Esophagus (tissue), 2 donors: ENCODE results near the gene PDE4D. TPM values are rescaled to one million over a fixed set of nuclear protein-coding genes. Genes with fewer than 3 reads are reported as not detected.

ENCODE experiments used
- H3K27ac ChIP-seq, 2 donors: one replicate each; pipeline ENCODE4 v1.5.1; 2013; ENCODE audit warnings: low read depth in 2 of 2, mild to moderate bottlenecking in 2 of 2, inconsistent platforms in 1 of 2, low read length in 1 of 2, moderate library complexity in 1 of 2
- H3K27me3 ChIP-seq, 2 donors: one replicate each; pipeline ENCODE4 v1.6.1; 2013; ENCODE audit warnings: low read length in 2 of 2, control low read depth in 1 of 2, mild to moderate bottlenecking in 1 of 2; ENCODE audit not compliant: insufficient read depth in 2 of 2, control insufficient read depth in 1 of 2
- H3K36me3 ChIP-seq, 2 donors: one replicate each; pipeline ENCODE4 v1.6.1; 2013; ENCODE audit warnings: low read length in 1 of 2; ENCODE audit not compliant: control insufficient read depth in 2 of 2, insufficient read depth in 2 of 2
- H3K4me1 ChIP-seq, 2 donors: one replicate each; pipeline ENCODE4 v1.6.1; 2013; ENCODE audit warnings: low read length in 1 of 2; ENCODE audit not compliant: control insufficient read depth in 2 of 2, insufficient read depth in 2 of 2
- H3K4me3 ChIP-seq, 2 donors: one replicate each; pipeline ENCODE4 v1.5.1; 2013; ENCODE audit warnings: low read length in 2 of 2, mild to moderate bottlenecking in 2 of 2, low read depth in 1 of 2, moderate library complexity in 1 of 2
- H3K9me3 ChIP-seq, 2 donors: one replicate each; pipeline ENCODE4 v1.6.1; 2013; ENCODE audit warnings: mild to moderate bottlenecking in 2 of 2, low read depth in 1 of 2, low read length in 1 of 2, moderate library complexity in 1 of 2; ENCODE audit not compliant: control insufficient read depth in 2 of 2, insufficient read depth in 1 of 2
- WGBS, 2 donors: extraction: QIAGEN DNeasy Blood & Tissue Kit; methylation state at CpG; one replicate each; pipeline ENCODE4 v1.1.7; 2013; 5-methylcytosine and 5-hydroxymethylcytosine counted together
- polyA plus RNA-seq, 2 donors: library from polyadenylated mRNA; stranded (reverse); fragments of 200-250 nt; gene quantifications; one replicate each; pipeline ENCODE4 v1.2.3, GENCODE V29; 2013
- donor health status: healthy with polysubstance abuse.
- donor health status: Bipolar disorder and iron deficiency.

The PDE4D gene
- polyA plus RNA-seq, 2 donors = 1.5 to 2.5 TPM

DNA sequence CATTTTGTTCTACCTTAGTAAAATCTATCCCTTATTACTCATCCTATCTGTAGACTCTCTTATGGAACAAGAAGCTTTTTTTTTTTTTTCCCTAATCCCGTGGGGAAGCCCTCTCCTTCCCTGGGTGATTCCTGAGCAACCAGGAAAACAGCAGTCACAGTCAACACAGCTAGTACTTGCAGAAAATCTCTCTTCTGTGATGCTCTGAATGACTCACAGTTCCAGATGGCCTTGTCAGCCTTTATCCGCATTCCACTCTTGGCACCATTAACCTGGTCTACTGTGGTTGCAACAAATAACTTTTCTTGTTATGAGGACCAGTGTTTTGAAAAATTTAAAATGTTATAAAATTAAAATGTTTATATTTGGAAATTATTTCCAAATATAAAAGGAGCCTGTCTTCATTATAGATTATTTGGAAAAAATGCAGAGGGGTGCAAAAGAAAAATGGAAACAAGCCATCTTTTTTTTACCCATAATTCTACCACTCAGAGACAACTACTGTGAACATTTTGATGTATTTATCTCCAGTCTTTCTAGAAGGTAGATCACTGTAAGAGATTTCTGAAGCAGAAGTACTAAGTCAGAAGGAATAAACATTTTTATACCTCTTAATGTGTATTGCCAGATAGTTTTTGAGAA is 824.0 kb downstream of the PDE4D start:
- Histone ChIP-seq H3K27me3 (peaks cover 0 to 2% of the 10 kb centered on the region in 2 donors), H3K9me3 (no peaks in the 10 kb centered on the region), H3K4me1 (no peaks in the 10 kb centered on the region), H3K4me3 (no peak overlapping the region), H3K36me3 (no peaks in the 10 kb centered on the region), H3K27ac (no peak overlapping the region)
- 25 to 47% methylated on average over 2 of the region's 2 CpGs for WGBS, 2 donors

DNA sequence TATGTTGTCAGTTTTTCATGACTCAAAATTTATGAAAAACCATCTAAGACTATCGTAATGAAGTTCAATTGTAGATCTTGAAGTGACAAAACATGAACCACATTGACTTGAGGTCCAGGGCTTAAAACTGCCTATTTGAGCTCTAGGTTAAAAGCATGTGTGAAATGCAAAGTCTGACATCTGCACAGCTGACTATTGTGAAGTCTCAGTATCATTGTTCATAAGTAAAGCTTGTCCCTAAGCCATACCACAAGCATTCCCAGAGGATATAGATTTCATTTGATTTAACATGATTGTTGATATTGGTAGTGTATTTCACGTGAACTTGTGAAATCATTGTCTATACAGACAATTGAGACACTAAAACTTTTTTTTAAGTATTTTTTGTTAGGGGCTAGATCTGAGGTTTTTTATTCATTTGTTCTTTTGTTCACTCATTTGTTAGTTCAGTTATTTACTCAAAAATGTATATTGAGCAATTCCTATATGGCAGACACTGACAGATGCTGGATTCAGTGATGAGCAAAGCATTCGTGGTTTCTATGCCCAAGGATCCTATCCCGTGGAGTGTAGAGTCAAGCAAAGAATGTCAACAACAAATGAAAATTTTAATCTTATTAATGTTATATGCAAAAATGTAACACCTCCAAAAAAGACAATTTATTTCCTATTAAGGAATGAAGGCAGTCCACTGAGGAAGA is 825.4 kb downstream of the PDE4D start:
- Histone ChIP-seq H3K27me3 (peaks cover 0 to 2% of the 10 kb centered on the region in 2 donors), H3K9me3 (no peaks in the 10 kb centered on the region), H3K4me1 (no peaks in the 10 kb centered on the region), H3K36me3 (no peaks in the 10 kb centered on the region), H3K4me3 (no peak overlapping the region), H3K27ac (no peak overlapping the region)
- 90 to 93% methylated on average over 4 of the region's 4 CpGs for WGBS, 2 donors

DNA sequence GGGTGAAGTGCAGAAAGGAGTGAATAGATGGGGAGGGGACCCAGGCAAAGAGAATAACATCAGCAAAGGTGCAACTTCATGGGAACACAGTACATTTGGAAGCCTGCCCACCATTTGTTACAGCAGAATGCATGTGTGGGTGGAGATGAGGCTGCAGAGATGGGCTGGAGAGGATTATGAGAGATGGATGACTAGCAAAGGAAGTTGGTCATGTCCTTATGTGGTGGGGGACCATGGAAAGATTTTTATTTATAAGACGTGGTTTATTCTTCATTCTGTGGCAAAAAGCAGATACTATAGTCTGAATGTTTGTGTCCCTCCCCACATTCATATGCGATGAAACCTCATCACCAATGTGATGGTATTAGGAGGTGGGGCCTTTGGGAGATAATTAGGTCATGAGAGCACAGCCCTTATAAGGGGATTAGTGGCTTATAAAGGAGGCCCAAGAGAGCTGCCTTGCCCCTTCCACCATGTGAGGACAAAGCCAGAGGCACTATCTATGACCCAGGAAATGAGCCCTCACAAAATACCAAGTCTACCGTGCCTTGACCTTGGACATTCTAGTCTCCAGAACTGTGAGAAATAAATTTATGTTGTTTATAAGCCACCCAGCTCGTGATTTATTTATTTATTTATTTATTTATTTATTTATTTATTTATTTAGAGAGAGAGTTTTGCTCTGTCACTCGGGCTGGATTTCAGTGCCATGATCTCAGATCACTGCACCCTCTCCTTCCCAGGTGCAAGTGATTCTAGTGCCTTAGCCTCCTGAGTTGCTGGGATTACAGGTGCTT is 827.0 kb downstream of the PDE4D start:
- WGBS, 2 donors = 87 to 88% methylated on average over 5 of the region's 5 CpGs
- Histone ChIP-seq H3K4me3 (no peak overlapping the region), H3K4me1 (no peaks in the 10 kb centered on the region), H3K27me3 (peaks cover 0 to 2% of the 10 kb centered on the region in 2 donors), H3K9me3 (no peaks in the 10 kb centered on the region), H3K27ac (no peak overlapping the region), H3K36me3 (no peaks in the 10 kb centered on the region)

DNA sequence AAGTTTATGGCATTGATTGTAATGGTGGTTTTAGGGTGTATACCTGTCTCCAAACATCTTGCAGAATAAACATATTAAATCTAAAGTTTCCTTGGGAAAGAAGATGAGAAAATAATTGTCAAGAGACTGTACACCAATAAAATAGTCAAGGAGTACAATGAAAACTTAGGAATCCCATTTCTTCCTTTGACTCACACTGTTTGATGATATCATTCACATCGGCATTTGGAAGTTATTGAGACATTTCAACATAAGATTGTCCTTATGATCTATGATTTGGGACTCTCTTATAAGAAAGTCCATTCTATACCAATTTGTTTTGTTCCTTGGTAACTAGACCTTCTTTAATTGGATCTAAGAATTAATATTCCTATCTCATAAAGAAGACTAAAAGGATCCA is 828.0 kb downstream of the PDE4D start:
- no peaks in the 10 kb centered on the region for H3K4me1 ChIP-seq
- WGBS, 2 donors = 81 to 90% methylated on average over 1 of the region's 1 CpG
- no peak overlapping the region for H3K4me3 ChIP-seq
- H3K36me3 ChIP-seq = no peaks in the 10 kb centered on the region
- no peak overlapping the region for H3K27ac ChIP-seq
- peaks cover 0 to 2% of the 10 kb centered on the region in 2 donors for H3K27me3 ChIP-seq
- no peaks in the 10 kb centered on the region for H3K9me3 ChIP-seq

DNA sequence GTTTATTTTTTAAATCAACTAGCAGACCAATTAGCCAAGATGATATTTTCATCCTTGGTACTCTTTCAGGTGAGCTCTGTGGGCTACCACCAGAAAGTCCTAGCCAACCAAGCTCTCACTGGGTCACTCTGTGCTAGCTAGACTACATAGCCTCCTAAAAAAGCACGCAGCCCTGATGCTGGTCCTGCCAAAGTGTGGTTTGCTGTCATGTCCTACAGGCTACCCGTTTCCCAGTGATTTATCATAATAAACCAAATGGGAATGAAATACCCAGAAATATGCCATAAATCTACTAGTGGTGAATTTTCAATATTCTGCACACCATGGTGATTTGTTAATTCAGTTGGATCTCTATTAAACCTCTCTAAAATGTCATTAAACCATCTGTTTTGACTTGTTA is 829.2 kb downstream of the PDE4D start:
- Histone ChIP-seq H3K36me3 (no peaks in the 10 kb centered on the region), H3K27ac (no peak overlapping the region), H3K4me1 (no peaks in the 10 kb centered on the region), H3K9me3 (no peaks in the 10 kb centered on the region), H3K27me3 (peaks cover 0 to 2% of the 10 kb centered on the region in 2 donors), H3K4me3 (no peak overlapping the region)
- 58 to 60% methylated on average over 2 of the region's 2 CpGs for WGBS, 2 donors

DNA sequence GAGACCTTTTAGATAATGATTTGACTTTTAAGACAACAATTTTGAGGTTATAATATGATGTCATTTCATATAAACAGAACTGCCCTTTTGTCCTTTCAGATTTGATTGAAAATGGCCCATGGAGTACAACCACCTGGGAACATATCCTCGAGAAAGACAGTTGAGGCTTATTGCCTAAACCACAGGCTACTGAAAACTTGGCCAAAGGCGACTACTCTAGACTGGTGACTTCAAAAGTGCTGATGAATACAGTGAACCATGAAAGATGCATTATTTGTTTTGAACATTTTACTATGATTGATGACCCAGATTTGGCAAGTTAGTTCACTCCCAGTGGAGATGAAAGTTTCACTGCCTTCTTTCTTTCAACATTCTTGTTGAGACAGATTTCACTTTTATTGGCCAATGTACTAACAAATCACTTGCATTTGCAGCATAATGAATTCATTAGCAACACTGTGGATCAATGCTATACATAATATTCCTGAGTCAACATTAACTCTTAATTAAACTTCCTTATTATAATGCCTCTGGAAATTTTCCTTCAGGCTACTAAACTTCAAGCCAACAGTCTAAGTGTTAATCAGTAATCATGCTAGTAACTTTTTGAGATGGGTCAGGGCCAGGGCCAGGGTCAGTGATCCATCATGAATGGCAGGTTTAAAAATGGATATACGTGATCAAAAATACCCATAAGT is 830.4 kb downstream of the PDE4D start:
- H3K36me3 ChIP-seq = no peaks in the 10 kb centered on the region
- H3K4me3 ChIP-seq = no peak overlapping the region
- H3K27ac ChIP-seq = no peak overlapping the region
- peaks cover 0 to 2% of the 10 kb centered on the region in 2 donors for H3K27me3 ChIP-seq
- no peaks in the 10 kb centered on the region for H3K4me1 ChIP-seq
- WGBS, 2 donors = 30 to 35% methylated on average over 3 of the region's 3 CpGs
- no peaks in the 10 kb centered on the region for H3K9me3 ChIP-seq

DNA sequence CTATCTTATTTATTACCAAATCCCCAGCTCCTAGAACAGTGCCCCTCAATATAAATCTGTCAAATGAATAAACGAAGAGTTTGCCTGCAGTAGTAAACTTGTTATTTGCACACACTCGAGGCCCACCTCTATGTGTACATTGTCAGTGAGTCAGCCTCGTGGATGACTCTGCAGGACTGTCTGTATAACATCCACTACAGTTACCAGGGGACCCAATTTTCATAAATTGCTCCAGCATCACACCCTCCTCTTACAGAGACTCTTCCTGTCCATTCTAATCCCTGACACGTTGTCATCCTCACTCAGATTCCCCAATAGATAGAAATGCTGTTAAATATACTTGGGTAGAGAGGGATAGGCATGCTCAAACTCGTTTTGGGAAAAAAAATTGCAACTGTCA is 832.1 kb downstream of the PDE4D start:
- Histone ChIP-seq H3K4me1 (no peaks in the 10 kb centered on the region), H3K36me3 (no peaks in the 10 kb centered on the region), H3K27me3 (no peaks in the 10 kb centered on the region), H3K27ac (no peak overlapping the region), H3K9me3 (no peaks in the 10 kb centered on the region), H3K4me3 (no peak overlapping the region)
- WGBS, 2 donors = 45 to 56% methylated on average over 5 of the region's 5 CpGs

DNA sequence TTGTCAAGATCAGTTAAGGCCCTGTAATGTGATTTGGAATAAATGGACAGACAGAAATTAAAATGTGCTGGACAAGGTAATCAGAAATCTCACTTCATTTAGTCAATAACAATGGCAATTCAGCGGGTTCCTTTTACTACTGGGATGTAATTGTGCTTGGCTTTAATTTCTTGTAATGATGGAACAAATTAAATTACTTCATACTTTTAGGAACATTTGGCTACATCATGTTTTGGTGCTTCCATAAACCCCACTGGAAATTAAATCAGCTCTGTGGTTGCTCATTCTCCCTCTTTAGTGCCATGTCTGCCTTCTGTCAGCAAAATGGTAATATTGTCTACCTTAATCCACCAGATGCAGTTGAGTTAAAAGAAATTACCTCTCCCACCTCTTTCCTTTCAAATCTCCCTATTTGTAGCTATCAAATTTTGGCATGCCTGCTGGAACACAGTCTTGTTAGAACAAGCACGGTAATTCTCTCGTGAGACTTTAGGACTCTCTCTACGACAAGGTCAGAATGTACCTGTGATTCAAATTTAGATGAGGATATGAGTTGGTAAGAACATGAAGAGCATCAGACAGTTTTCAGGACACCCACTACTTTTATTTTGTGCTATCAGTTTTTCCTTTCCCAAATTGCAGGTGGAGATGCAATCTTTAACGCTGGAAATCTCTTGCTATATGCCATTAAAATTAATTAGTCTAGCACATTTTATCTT is 834.4 kb downstream of the PDE4D start:
- H3K27me3 ChIP-seq = no peaks in the 10 kb centered on the region
- H3K4me1 ChIP-seq = no peaks in the 10 kb centered on the region
- no peak overlapping the region for H3K4me3 ChIP-seq
- H3K27ac ChIP-seq = no peak overlapping the region
- 57 to 58% methylated on average over 5 of the region's 5 CpGs for WGBS, 2 donors
- no peaks in the 10 kb centered on the region for H3K9me3 ChIP-seq
- H3K36me3 ChIP-seq = no peaks in the 10 kb centered on the region

DNA sequence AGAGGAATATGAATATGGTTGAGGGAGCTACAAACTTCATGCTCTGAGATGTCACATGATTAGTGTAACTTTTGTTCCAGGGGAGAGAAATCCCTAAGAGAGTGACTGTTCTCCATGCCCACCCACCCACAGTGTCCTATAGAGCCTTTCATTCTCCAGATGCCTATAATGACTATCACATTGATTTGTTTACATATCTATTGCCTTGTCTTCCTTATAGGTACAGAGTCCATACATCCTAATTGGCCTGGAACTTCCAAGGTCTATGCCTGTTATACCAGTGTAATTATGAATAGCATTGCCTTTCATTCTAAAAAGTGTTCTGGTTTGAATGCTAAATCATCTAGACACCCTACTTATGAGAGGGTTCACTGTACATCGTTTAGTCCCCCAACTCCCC is 835.3 kb downstream of the PDE4D start:
- H3K4me3 ChIP-seq = no peak overlapping the region
- H3K27me3 ChIP-seq = no peaks in the 10 kb centered on the region
- 63 to 80% methylated on average over 1 of the region's 1 CpG for WGBS, 2 donors

More for the DNA sequence above, 835.3 kb downstream of the PDE4D start:
- H3K36me3 ChIP-seq = no peaks in the 10 kb centered on the region
- no peak overlapping the region for H3K27ac ChIP-seq
- H3K9me3 ChIP-seq = no peaks in the 10 kb centered on the region
- no peaks in the 10 kb centered on the region for H3K4me1 ChIP-seq
